Sciatic nerve (tissue), 2 donors: Measurements from ENCODE around the gene ZEB2. TPM values are rescaled to one million over a fixed set of nuclear protein-coding genes. Genes with fewer than 3 reads are reported as not detected.

Experiments used
- ATAC-seq: fragments of 200-7000 bp; cut with Tn5 transposase; one replicate; pipeline ENCODE4 v1.9.1; 2020; ENCODE audit warnings: mild to moderate bottlenecking, moderate library complexity
- DNase-seq: peaks from one replicate; pipeline ENCODE4 v3.0.0-alpha.2; 2020; ENCODE audit warnings: low spot score
- intact Hi-C: fragments of 100-400 bp; cut with DNase I; formaldehyde crosslinking; loops from one replicate; pipeline ENCODE4 v1.14.2; 2022
- total RNA-seq: library from RNA; stranded (reverse); fragmentation: NEBNext Ultra II Directional; extraction: Animal tissue kit (Norgen Biotek cat#: 25700); gene quantifications from one replicate; pipeline ENCODE4 v1.2.1, GENCODE V29; 2021
- donor health status: DM: no; HTN: no; CAD: no.
- donor health status: DM: no; HTN: no; CAD: no.

Gene ZEB2
- total RNA-seq, 1 donor from 2014 or later: 440 TPM

DNA sequence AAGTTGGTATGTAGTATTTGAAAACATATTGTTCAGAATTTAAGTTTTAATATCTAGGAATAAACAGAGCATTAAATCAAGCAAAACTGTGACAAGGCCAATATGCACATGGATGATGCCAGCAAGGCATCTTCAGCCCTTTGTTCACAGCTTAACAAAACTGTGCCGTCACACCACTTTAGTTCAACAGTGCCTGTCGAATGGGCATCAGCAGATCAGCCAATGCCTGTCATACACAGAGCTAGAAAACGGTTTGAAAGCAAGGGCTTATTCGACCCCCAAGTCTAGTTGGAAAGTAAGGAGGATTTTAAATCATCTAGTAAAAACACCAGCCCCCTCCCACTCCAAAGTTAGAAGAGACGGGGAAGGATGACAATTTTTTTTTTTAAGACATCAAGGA is 16.7 kb downstream of the ZEB2 start:
- DNase-seq (no peak), ATAC-seq (no peak)
- intact Hi-C loops: no loop called here

DNA sequence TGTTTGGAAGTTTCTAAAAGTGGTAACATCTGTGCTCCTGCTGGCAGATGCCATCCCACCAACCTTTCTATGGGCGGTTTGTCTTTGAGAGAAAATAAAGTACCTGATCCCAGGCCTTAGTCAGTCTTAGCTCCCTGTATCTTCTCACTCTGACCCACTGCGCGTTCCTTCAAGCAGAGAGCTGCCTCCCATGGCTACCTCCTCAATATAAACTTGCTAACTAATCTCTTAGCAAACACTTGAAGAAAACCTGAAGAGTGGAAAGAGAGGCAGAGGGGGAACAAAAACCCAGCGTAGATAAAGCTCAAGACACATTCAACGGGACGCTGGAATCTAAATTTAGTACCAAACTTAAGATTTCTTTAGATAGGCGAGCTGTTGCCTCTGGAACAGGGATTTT is 17.6 kb downstream of the ZEB2 start:
- no peak for DNase-seq
- intact Hi-C loops: no loop called here
- ATAC-seq: no peak

DNA sequence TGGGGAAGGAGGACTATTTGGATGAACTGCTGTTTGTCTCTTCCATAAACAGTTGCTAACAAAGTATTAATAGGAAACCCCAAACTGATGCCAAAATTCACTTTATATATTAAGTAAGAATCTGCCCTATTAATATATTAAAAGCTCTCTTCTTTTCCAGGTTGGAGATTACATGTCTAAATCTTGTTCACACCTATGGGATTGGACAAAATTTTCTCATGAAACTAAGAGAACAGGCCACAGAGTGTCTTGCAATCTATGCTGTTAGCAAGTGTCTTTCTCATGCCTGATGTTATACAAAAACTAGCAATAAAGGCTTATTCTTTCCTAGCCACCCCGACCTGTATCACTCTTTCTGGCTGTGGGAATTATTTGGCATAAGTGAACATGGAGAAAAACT is 18.3 kb downstream of the ZEB2 start:
- intact Hi-C loops: no loop called here
- DNase-seq (no peak), ATAC-seq (no peak)

DNA sequence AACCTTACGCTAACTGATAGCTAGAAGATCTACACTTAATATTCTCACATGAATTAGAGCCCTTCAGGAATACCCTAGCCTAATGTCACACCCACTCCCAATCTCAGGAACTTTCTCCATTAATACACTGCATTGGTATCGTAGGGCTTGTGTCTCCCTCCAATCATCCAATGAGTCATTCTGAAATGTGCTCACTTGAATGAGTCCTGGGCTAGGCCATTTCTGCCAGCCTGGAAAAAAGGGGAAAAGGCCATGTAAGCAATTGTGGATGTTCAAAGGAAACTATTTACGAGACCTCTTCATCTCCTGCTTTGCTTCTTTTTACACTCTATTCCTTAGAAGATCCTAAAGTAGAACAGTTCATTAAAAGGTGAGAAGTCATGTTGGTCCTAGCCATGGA is 18.8 kb downstream of the ZEB2 start:
- intact Hi-C loops: no loop called here
- ATAC-seq (no peak), DNase-seq (no peak)

DNA sequence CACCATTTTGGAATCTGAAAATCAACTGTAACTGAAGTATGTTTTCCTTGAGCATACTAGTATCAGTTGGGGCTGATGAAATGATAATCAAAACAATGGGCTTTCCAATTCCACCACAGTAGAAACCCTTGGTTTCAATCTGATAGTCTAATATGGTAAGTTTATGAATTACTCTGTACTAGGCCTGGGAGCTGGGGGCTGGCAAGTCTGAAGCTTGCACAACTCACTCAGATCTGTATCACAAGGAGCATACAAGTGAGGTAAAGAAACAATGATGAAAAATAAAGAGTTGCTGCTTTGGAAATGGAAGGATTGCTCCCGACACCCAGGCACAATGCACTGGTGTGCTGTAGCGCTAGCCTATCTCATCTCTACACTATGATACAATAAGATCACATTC is 19.4 kb downstream of the ZEB2 start:
- DNase-seq (no peak), ATAC-seq (no peak)
- intact Hi-C loops: no loop called here

DNA sequence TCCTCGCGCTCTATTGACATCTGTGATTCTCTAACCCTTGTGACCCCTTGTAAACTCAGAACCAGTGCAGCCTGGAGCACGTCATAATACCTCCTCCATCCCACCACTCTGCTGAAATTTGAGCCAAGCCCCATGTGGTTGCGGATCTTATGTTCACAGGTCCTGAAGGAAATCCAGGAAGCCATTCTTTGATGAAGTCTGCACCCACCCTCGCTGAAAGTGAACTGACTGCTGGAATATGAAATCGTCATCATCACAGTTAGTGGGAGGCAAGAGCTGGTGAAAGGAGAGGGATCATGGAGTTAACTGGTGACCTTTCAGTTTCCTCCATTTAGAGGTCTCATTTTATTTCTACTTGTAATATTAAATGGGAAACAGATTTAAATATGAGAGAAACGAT is 21.6 kb downstream of the ZEB2 start:
- no peak for DNase-seq
- intact Hi-C loops: no loop called here
- ATAC-seq: no peak

DNA sequence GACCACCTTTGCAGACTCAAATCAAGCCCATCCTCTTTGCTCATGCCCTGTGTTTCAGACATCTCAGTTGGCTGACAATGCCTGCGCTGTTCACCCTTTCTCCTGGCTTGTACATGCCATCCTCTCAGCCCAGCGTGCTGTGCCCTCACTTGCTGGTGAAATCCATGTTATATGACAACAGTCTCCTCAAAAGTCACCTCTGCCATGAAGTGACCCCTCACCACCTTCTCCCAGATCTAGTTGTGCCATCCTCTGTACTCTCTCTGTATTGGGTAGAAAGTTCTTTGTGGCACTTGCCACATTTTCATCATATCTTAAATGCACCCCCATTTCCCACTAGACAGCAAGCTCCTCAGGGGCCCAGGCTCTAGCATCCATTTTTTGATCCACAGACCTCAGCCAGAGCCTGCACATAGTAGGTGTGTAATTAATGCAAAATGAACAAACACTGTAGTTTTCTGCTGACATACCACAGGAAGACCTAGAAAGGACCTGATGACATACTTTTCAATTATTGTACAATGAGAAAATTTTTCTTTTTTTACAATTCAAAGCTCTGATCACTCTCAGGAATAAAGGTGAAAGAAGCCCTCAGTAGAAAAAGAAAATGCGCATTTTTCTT is 22.8 kb downstream of the ZEB2 start:
- ATAC-seq (no peak), DNase-seq (no peak)
- intact Hi-C loops: no loop called here

DNA sequence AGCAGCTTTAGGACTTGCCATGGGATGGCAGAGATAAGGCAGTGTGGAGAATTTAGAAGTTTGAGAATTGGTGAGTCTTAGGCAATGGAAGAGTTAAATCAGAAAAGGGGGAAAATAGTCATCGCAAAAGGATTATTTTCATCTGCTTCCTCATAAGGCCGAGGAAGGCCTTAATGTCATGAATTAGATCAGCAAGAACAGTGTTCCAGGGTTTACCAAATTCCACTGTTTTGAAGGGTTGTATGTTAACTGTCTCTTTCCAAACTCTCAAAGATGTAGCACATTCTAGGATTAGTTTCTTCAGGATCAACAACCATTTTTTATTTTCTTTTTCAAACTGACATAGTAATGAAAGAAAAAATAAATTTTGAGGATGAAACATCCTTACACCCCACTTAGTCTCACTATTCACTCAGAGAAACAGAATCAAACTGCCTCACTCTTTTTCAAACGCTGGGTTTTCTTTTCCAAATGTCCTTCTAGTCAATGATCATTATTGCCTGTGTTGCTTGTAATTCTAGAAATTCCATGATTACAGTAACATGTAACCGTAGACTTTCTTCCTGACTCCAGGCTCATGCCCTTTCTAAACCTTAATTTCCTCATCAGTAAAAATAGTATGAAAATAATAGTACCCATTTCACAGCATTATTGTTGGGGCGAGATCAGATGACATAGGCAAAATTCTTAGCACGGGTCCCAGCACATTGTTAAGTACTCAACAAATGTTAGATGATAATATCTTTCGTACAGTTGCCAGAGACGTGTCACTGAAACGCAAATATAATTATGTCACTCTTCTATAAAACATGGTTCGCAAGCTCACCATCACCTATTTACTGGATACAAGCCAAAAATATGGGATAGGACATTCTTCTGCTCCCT is 23.6 kb downstream of the ZEB2 start:
- intact Hi-C loops: no loop called here
- no peak for DNase-seq
- peak; percentile 35 for ATAC-seq

DNA sequence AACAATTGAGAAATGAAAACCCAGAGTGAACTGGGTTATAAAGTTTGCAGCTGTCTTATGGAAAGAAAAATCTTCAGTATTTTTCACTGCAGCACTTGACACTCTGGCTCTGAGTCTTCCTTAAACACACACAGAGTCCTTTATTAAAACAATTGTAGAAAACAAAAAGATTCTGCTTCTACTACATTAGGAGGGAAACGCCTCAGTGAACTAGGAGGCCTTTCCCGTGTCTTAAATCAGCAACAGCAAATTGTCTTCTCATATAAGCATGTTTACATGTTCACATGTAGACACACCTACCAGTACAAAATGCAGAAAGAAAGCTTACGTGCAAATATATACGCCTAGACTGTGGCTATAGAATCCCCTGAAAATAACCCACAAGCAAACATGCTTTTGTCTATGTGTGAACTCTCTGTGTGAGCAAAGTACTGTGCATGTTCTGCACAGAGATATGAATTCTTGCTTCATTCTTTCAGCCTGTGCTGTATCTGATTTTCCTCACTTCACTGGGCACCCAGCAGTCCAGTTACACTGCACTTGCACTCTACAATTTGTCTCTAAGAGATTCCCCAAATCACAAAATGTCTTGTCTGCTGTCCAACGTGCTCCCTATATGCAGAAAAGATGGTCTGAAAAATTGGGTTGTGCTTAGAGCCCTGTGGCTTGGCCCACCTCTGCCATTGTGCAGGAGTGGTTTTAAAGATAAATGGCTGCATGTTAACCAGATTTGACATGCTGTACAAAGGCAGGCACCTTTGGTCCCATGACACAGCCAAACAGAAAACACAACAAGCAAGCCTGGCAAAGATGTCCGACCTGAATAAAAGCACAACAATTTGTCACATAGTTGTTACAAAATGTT is 24.5 kb downstream of the ZEB2 start:
- peak; percentile 56 for ATAC-seq
- DNase-seq: no peak
- intact Hi-C loops: no loop called here

DNA sequence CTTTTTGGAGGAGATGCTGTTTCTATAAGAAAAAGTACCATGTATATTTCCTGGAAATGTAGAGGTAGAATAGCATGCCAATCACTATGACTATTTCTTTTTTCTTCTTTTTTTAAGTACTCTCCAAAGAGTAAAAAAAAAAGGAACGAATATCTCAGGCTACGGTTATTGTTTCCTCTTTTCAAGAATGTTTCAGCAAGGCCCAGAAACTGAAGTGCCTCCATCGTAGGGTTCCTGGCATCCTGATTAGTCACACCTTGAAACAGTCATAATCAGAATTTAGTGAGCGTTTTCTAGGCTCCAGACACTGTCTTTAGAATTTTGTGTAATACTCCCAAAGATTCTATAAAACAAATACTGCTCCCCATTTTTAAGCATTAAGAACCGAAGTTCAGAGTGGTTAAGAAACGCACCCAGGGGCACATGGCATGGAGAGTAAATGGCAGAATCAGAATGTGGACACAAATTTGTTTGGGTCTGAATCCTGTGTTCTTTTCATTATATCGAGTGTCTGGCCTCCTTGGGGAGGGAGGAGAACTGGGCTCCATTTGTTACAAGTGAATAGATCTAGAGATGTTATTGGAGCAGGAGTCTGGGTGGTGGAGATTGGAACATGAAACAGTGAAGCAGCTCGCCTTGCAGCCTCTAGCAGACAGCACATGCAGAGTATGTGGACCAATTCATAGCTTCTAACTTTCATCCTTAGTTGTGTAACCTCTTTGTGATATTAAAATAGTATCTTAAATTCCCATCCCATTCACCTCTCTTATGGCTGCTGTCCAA is 26.7 kb downstream of the ZEB2 start:
- DNase-seq (no peak), ATAC-seq (no peak)
- intact Hi-C loops: no loop called here

DNA sequence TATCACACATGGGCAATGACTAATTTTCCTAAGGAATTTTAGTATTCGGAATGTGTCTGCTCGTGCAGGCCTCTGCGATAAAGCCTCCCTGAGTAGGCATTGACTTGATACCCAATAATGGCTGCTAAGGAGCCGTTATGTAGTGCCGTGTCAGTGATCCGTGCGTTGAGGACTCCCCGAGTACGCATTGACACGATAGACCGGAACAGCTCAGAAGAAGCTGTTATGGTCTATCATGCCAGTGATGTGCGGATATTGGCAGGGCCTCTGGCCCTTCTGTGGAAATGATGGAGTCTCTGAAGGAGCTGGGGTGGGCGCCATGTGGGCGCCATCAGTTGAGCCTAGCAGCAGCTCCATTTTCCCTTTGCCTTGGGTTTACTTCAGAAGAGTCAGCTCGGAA is 29.1 kb downstream of the ZEB2 start:
- intact Hi-C loops: no loop called here
- DNase-seq (no peak), ATAC-seq (no peak)

DNA sequence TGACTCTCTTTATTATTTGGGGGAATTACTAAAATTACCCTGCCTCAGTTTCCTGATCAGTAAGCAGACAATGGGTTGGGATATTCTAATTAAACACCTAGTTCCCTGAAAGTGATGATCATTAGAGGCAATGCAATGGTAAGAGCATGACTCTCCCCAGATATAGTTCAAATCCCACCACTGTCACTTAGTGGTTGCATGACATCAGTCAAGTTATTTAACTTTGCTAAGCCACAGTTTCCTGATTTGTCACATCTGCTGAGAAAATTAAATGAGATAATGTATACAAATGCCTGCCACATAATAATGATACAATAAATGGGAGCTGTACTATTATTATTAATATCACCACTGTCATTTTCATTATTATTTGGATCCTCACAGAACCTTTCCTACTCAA is 29.9 kb downstream of the ZEB2 start:
- intact Hi-C loops: no loop called here

DNA sequence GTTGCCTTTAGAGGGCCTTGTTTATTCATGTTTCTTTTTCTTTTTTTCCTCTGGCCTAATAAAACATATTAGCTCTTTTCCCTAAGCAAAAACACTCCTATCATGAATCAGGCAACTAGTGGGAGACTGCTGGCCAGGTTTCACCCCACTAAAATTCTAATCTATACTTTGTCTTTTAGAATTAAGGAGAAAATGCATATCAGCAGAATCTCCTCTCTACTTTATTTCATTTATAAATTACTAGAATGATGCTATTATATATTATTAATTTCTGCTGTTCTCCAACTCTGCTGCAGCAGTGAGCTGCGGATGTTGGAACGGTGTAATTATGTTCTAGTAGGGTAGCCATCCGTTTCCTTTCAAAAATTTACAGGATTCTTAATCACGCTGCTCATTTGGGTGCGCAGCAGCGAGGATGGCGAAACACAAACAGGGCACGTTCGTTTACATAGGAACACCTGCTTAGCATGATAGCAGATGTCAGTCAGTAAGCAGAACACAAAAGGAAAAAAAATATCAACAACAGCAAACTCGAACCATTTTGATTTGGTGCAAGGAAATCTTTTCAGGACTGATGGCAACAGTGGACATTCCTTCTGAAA is 30.5 kb downstream of the ZEB2 start:
- intact Hi-C loops: no loop called here

More for the DNA sequence above, 29.9 kb downstream of the ZEB2 start:
- no peak for DNase-seq
- ATAC-seq: no peak

DNA sequence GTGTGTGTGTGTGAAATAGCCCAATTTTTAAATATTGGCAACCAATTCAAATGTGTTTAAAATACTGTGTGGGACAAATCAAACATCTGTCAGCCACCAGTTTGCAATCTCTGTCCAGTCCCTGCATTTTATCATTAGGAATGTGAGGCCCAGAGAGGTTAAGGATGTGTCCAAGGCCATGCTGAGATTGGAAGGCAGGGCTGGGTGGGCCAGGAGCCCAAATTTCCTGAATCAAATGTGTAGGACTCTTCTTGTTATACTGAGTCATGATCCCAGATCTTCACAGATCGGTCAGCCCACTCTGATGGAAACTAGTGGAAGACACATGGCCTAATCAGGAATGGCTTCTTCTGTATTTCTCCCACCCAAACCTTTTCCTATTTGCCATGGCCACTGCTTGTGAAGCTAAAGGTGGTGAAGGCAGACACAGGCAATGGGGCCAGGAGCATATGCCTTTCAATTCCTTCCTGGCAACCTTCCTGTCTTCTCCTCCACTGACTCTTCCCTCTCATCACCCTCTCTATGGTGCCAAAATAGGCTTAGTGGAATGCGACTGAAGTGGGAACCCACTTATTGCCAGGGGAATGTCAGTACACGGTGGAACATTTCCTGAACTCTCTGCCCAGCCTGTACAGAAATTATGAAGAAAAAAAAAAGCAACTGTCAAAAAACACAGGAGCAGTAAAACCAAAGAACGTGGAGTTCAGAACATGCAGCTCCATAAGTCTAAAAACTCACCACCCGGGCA is 35.5 kb downstream of the ZEB2 start:
- ATAC-seq: peak; percentile 27
- DNase-seq: no peak
- intact Hi-C loops: no loop called here

More for the DNA sequence above, 30.5 kb downstream of the ZEB2 start:
- ATAC-seq (no peak), DNase-seq (no peak)

DNA sequence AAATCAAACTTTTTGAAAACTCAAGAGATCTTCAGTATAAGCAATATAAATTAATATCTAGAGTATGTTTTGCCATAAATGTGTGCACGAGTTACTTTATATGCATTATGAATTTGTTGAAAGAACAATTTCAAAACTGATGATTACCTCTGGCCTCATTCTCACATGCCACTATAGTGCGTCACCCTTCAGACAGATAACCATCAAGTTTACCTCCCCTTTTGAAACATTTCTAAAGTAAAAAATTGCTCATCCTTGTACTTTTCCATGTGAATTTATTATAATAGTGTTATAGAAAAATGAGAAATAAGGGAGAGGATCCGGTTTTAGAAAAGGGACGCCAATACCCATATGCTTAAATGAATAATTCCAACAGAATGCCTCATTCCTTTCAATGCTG is 38.3 kb downstream of the ZEB2 start:
- DNase-seq: no peak
- intact Hi-C loops: no loop called here
- ATAC-seq: no peak

DNA sequence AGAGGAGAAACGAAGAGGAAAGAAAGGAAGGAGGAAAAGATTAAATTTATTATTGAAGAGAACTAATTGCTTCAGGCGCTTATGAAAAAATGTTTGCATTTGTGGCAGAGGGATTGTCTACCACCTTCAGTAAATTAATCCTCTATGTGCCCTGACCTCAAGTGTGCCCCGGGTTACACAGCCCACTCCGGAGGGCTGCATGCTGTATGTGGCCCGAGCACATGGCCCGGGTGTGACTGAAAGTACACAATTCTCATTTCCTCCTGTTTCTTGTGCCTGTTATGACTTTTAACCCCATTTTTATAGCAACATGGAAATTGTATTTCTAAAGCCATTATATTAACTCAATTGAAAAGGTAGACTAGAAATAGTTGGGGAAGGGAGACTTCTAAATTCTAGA is 38.8 kb downstream of the ZEB2 start:
- intact Hi-C loops: no loop called here
- DNase-seq: no peak
- no peak for ATAC-seq

DNA sequence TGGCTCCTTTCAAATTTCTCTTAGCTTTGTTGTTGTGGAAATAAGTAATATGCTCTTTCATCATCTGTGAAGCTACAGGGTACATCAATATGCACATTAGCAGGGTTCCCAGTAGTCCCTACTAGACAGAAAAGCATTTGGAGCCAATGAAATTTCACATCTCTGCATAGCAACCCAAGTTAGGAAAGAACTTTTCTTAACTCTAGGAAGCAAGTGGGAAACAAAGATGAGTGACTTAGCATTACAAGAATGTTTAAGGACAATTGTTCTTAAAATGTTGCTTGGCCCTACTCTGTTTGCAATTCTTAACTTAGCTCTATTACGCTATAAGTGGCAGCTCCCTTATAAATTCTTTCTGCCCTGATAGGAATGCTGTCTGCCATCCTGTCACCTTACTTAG is 39.6 kb downstream of the ZEB2 start:
- ATAC-seq: no peak
- no peak for DNase-seq
- intact Hi-C loops: no loop called here

DNA sequence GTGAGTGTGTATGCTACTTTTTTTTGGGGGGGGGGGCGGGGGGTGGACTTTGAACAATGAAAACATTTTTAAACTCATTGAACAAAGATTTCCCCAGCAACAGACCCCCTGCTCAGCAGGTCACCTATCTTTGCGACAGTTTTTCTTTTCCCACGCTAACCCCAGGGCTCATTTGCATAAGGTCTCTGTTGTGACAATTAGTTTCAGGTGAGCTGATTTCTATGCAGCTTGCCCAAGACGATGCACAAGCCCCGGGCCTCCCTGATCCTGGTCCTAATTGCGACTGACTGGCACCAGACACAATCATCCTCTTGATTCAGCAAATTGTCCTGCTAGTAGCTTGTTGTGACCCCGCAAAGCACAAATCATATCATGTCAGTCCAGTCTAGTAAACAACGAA is 40.3 kb downstream of the ZEB2 start:
- ATAC-seq (peak; percentile 28), DNase-seq (no peak)
- intact Hi-C loops: no loop called here
